ENCODE data around the gene SMIM20.

Gene SMIM20

GRCh38 chr4:25972984-25973745 lies 59.1 kb downstream of the SMIM20 start:
- H3K27ac ChIP-seq = no peak overlapping the region
- no peak for TF ChIP-seq CTCF (conservative IDR thresholded peaks at IDR 0.05)

GRCh38 chr4:25976780-25977179 lies 62.8 kb downstream of the SMIM20 start:
- no peak for TF ChIP-seq CTCF (conservative IDR thresholded peaks at IDR 0.05)

GRCh38 chr4:25977397-25978170 lies 63.6 kb downstream of the SMIM20 start:
- no peak overlapping the region for H3K27ac ChIP-seq
- TF ChIP-seq CTCF (conservative IDR thresholded peaks at IDR 0.05) = no peak

More at GRCh38 chr4:25976780-25977179, 62.8 kb downstream of the SMIM20 start:
- no peak overlapping the region for H3K27ac ChIP-seq

GRCh38 chr4:25978327-25978726 lies 64.3 kb downstream of the SMIM20 start:
- no peak overlapping the region for H3K27ac ChIP-seq
- TF ChIP-seq CTCF (conservative IDR thresholded peaks at IDR 0.05) = no peak

Data from VCaP (cell line).